Heart left ventricle (tissue), 13 donors: ENCODE measurements around the gene CTSW.
"Not testable (repeated sequence)": the region's sequence is repeated elsewhere in the genome, so short reads cannot be mapped to it uniquely, and the experiment has no call there.

Experiments used
- POLR2A ChIP-seq, 2 donors: fragments of 450-650 bp; IDR thresholded peaks; one replicate each; pipeline ENCODE4 v1.6.1; 2017; ENCODE audit warnings: antibody characterized with exemption in 2 of 2, mild to moderate bottlenecking in 2 of 2, moderate library complexity in 2 of 2
- TF ChIP-seq, protein P1 (sequence below), 12 donors: fragments of 200-600 bp; sonication (generic) in 4 of 12; IDR thresholded peaks; one replicate each; pipeline versions ENCODE4 v1.5.0 to v1.8.0; 2018 to 2022; ENCODE audit warnings: antibody characterized with exemption in 12 of 12, mild to moderate bottlenecking in 5 of 12
- donor health status: ischemic (EF 13 %, LVEDD 7.1; RV severe dilation, severe dysfunction).
- donor health status: DM: no; HTN: yes; CAD: no.
- donor health status: DM: no; HTN: no; CAD: no.
- donor health status: ischemic (EF 25% LVEDD 6.9; RV normal size, moderate dysfunction).
- donor health status: ischemic (EF 25% LVEDD 5.7; RV mildly dilated, moderate dysfunction).
- donor health status: ischemic (EF 35%, LVEDD 5.7; RV mildly dilated, moderate dysfunction).
- donor health status: nonischemic (EF 11% LVEDD 7.7; RV severe dilation, severe dysfunction).
- donor health status: DM: yes; HTN: yes; CAD: no.
- donor health status: PGD.
- donor health status: ischemic (EF 29% LVEDD 5.4; RV normal size, mild dysfunction).
- donor health status: nonischemic (EF 23%, LVEDD 6.1; RV moderate dilation, normal function).

DNA sequence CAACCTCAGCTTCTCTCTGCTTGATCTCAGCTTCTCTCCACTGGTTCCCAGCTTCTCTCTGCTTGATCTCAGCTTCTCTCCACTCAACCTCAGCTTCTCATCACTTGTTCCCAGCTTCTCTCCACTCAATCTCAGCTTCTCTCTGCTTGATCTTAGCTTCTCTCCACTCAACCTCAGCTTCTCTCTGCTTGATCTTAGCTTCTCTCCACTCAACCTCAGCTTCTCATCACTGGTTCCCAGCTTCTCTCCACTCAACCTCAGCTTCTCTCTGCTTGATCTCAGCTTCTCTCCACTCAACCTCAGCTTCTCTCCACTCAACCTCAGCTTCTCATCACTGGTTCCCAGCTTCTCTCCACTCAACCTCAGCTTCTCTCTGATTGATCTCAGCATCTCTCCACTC is 47.4 kb upstream of the CTSW start:
- TF ChIP-seq POLR2A (IDR thresholded peaks at IDR 0.05) = not testable (repeated sequence)
- TF ChIP-seq, protein P1, sequence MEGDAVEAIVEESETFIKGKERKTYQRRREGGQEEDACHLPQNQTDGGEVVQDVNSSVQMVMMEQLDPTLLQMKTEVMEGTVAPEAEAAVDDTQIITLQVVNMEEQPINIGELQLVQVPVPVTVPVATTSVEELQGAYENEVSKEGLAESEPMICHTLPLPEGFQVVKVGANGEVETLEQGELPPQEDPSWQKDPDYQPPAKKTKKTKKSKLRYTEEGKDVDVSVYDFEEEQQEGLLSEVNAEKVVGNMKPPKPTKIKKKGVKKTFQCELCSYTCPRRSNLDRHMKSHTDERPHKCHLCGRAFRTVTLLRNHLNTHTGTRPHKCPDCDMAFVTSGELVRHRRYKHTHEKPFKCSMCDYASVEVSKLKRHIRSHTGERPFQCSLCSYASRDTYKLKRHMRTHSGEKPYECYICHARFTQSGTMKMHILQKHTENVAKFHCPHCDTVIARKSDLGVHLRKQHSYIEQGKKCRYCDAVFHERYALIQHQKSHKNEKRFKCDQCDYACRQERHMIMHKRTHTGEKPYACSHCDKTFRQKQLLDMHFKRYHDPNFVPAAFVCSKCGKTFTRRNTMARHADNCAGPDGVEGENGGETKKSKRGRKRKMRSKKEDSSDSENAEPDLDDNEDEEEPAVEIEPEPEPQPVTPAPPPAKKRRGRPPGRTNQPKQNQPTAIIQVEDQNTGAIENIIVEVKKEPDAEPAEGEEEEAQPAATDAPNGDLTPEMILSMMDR (IDR thresholded peaks at IDR 0.05) = not testable (repeated sequence)
